MCF 10A (cell line): ENCODE data around the gene PTPRT. TPM values are rescaled to one million over a fixed set of nuclear protein-coding genes. Genes with fewer than 3 reads are reported as not detected.
"Not testable (repeated sequence)": the region's sequence is repeated elsewhere in the genome, so short reads cannot be mapped to it uniquely, and the experiment has no call there.

ENCODE experiments used
- BruUV-seq: library from RNA; stranded (reverse); fragments of 400-500 nt; replicated peaks from 2 replicates; lab custom pipeline; 2021; lab: Mats Ljungman, UMichigan
- CTCF ChIA-PET: fragments of 300-600 bp; sonication (Branson Sonifier 250); formaldehyde crosslinking; extraction: SDS; loops from one replicate; lab custom pipeline; 2021; ENCODE audit warnings: antibody characterized with exemption, inconsistent platforms; lab: Yijun Ruan, JAX
- POLR2A ChIA-PET: fragments of 300-600, 350-650 bp; sonication (Branson Sonifier 250); formaldehyde crosslinking; extraction: SDS; loops from one replicate; lab custom pipeline; 2020; ENCODE audit warnings: antibody characterized with exemption, inconsistent platforms; lab: Yijun Ruan, JAX
- DNase-seq: peaks from one replicate; pipeline ENCODE4 v3.0.0-alpha.2; 2018; ENCODE audit not compliant: unreplicated experiment
- H3K27ac Mint-ChIP-seq: one replicate; pipeline ENCODE4 v1.8.0; 2022; ENCODE audit warnings: mild to moderate bottlenecking, low read depth, mixed read lengths; ENCODE audit not compliant: unreplicated experiment
- H3K27me3 Mint-ChIP-seq: one replicate; pipeline ENCODE4 v1.8.0; 2022; ENCODE audit warnings: mixed read lengths; ENCODE audit not compliant: insufficient read depth, unreplicated experiment
- H3K36me3 Mint-ChIP-seq: one replicate; pipeline ENCODE4 v1.8.0; 2022; ENCODE audit warnings: mild to moderate bottlenecking, moderate library complexity, mixed read lengths; ENCODE audit not compliant: insufficient read depth, unreplicated experiment
- H3K4me1 Mint-ChIP-seq: one replicate; pipeline ENCODE4 v1.8.0; 2022; ENCODE audit warnings: mixed read lengths; ENCODE audit not compliant: insufficient read depth, unreplicated experiment
- H3K4me3 Mint-ChIP-seq: one replicate; pipeline ENCODE4 v1.8.0; 2022; ENCODE audit warnings: mild to moderate bottlenecking, moderate library complexity, mixed read lengths; ENCODE audit not compliant: unreplicated experiment
- H3K9me3 Mint-ChIP-seq: one replicate; pipeline ENCODE4 v1.8.0; 2022; ENCODE audit warnings: mixed read lengths; ENCODE audit not compliant: unreplicated experiment
- CTCF ChIP-seq: fragments of 200-600 bp; IDR thresholded peaks from one replicate; pipeline ENCODE4 v1.8.0; 2022; ENCODE audit warnings: antibody characterized with exemption, mild to moderate bottlenecking; ENCODE audit not compliant: unreplicated experiment
- intact Hi-C: fragments of 100-400 bp; cut with micrococcal nuclease; formaldehyde crosslinking; loops from 2 replicates; pipeline ENCODE4 v1.14.1; 2022
- total RNA-seq: library from RNA; stranded (reverse); gene quantifications from 2 replicates; pipeline ENCODE4 v1.2.3, GENCODE V29; 2022

Gene PTPRT
- total RNA-seq, 1 experiment from 2014 or later = not detected

- intact Hi-C loops = no loop called here
- DNase-seq = no peak
- Mint-ChIP-seq H3K4me1 (no peaks in the 10 kb centered on the region), H3K4me3 (no peak overlapping the region), H3K36me3 (no peaks in the 10 kb centered on the region), H3K9me3 (peaks cover 39% of the 10 kb centered on the region), H3K27me3 (no peaks in the 10 kb centered on the region), H3K27ac (no peak overlapping the region)
- no peak for TF ChIP-seq CTCF
- ChIA-PET CTCF (no interaction called here), POLR2A (no interaction called here)
- BruUV-seq = no TSS peak
Measured at GRCh38 chr20:42902509-42902908, 287.2 kb downstream of the PTPRT start.

- no TSS peak for BruUV-seq
- ChIA-PET POLR2A (no interaction called here), CTCF (no interaction called here)
- DNase-seq = no peak
- Mint-ChIP-seq H3K27me3 (no peaks in the 10 kb centered on the region), H3K36me3 (no peaks in the 10 kb centered on the region), H3K9me3 (peaks cover 34% of the 10 kb centered on the region), H3K4me3 (no peak overlapping the region), H3K27ac (no peak overlapping the region), H3K4me1 (no peaks in the 10 kb centered on the region)
- no peak for TF ChIP-seq CTCF
- intact Hi-C loops = no loop called here
Measured at GRCh38 chr20:42901689-42902440, 287.8 kb downstream of the PTPRT start.

- H3K27ac Mint-ChIP-seq, H3K27me3 Mint-ChIP-seq, H3K36me3 Mint-ChIP-seq, POLR2A ChIA-PET, DNase-seq, H3K4me1 Mint-ChIP-seq, H3K4me3 Mint-ChIP-seq, intact Hi-C loops, BruUV-seq: not testable (repeated sequence)
- H3K9me3 Mint-ChIP-seq = peaks cover 31% of the 10 kb centered on the region
- CTCF ChIA-PET = interaction anchor here (0.6 to 1.3 kb wide), 3 partner anchors 9 to 1092 kb away, joined by 3 to 6 read pairs (median 3); no protein-coding TSS in a partner anchor
Measured at GRCh38 chr20:42900764-42901163, 288.9 kb downstream of the PTPRT start.

- BruUV-seq = no TSS peak
- H3K4me3 Mint-ChIP-seq = no peak overlapping the region
- H3K9me3 Mint-ChIP-seq = peaks cover 32% of the 10 kb centered on the region
- intact Hi-C loops = no loop called here
- no peak for TF ChIP-seq CTCF
- ChIA-PET POLR2A (no interaction called here), CTCF (interaction anchor here (0.6 kb wide), 1 partner anchor 594 kb away, joined by 3 read pairs; no protein-coding TSS in a partner anchor)
- no peaks in the 10 kb centered on the region for H3K27me3 Mint-ChIP-seq
- no peak for DNase-seq
- no peaks in the 10 kb centered on the region for H3K36me3 Mint-ChIP-seq
- no peaks in the 10 kb centered on the region for H3K4me1 Mint-ChIP-seq
- no peak overlapping the region for H3K27ac Mint-ChIP-seq
Measured at GRCh38 chr20:42895020-42895419, 294.7 kb downstream of the PTPRT start.
